WTC11 (cell line): ENCODE results near the gene FBXL7.

Source experiments
- ESRRA ChIP-seq: sonication (generic); formaldehyde crosslinking; IDR thresholded peaks from 2 replicates; pipeline ENCODE4 v1.8.1; 2022; ENCODE audit warnings: mild to moderate bottlenecking, missing genetic modification reagents, borderline replicate concordance
- GABPB1 ChIP-seq: sonication (generic); formaldehyde crosslinking; IDR thresholded peaks from 2 replicates; pipeline ENCODE4 v1.8.1; 2023; ENCODE audit warnings: mild to moderate bottlenecking, missing genetic modification reagents
- NFYB ChIP-seq: sonication (generic); formaldehyde crosslinking; conservative IDR thresholded peaks from 2 replicates; pipeline ENCODE4 v1.8.0; 2022; ENCODE audit warnings: low read depth, missing genetic modification reagents
- NR2C2 ChIP-seq: sonication (generic); formaldehyde crosslinking; IDR thresholded peaks from 2 replicates; pipeline ENCODE4 v1.8.0; 2022; ENCODE audit warnings: mild to moderate bottlenecking, missing genetic modification reagents
- ZNF121 ChIP-seq: sonication (generic); formaldehyde crosslinking; IDR thresholded peaks from 2 replicates; pipeline ENCODE4 v1.8.0; 2023; ENCODE audit warnings: missing genetic modification reagents
- TF ChIP-seq, protein P1 (sequence below): fragments of 200-600 bp; IDR thresholded peaks from 2 replicates; pipeline ENCODE4 v1.8.0; 2022; ENCODE audit warnings: antibody characterized with exemption
- TF ChIP-seq, protein P2 (sequence below): sonication (generic); formaldehyde crosslinking; IDR thresholded peaks from 2 replicates; pipeline ENCODE4 v1.8.0; 2022; ENCODE audit warnings: mild to moderate bottlenecking, missing genetic modification reagents

DNA sequence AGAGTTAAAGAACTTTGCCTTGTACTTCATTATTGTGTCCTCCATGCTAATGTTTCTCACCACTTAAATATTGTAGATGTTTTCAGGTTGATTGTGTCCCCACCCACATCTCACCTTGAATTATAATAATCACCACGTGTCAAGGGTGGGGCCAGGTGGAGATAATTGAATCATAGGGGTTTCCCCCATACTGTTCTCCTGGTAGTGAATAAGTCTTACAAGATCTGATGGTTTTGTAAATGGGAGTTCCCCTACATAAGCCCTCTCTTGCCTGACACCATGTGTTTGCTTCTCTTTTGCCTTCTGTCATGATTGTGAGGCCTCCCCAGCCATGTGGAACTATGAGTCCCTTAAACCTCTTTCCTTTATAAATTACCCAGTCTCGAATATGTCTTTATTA, 248.3 kb downstream of the FBXL7 start:
- TF ChIP-seq ESRRA (no peak), NR2C2 (CRISPR knock-in tag) (no peak), ZNF121 (CRISPR knock-in tag) (no peak), GABPB1 (no peak), NFYB (CRISPR knock-in tag) (no peak)
- TF ChIP-seq, protein P1, sequence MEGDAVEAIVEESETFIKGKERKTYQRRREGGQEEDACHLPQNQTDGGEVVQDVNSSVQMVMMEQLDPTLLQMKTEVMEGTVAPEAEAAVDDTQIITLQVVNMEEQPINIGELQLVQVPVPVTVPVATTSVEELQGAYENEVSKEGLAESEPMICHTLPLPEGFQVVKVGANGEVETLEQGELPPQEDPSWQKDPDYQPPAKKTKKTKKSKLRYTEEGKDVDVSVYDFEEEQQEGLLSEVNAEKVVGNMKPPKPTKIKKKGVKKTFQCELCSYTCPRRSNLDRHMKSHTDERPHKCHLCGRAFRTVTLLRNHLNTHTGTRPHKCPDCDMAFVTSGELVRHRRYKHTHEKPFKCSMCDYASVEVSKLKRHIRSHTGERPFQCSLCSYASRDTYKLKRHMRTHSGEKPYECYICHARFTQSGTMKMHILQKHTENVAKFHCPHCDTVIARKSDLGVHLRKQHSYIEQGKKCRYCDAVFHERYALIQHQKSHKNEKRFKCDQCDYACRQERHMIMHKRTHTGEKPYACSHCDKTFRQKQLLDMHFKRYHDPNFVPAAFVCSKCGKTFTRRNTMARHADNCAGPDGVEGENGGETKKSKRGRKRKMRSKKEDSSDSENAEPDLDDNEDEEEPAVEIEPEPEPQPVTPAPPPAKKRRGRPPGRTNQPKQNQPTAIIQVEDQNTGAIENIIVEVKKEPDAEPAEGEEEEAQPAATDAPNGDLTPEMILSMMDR, result no peak
- TF ChIP-seq, protein P2, sequence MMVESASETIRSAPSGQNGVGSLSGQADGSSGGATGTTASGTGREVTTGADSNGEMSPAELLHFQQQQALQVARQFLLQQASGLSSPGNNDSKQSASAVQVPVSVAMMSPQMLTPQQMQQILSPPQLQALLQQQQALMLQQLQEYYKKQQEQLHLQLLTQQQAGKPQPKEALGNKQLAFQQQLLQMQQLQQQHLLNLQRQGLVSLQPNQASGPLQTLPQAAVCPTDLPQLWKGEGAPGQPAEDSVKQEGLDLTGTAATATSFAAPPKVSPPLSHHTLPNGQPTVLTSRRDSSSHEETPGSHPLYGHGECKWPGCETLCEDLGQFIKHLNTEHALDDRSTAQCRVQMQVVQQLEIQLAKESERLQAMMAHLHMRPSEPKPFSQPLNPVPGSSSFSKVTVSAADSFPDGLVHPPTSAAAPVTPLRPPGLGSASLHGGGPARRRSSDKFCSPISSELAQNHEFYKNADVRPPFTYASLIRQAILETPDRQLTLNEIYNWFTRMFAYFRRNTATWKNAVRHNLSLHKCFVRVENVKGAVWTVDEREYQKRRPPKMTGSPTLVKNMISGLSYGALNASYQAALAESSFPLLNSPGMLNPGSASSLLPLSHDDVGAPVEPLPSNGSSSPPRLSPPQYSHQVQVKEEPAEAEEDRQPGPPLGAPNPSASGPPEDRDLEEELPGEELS (CRISPR knock-in tag), result no peak
